Stomach (tissue), 4 donors: ENCODE measurements around the gene ABCC10.

Experiments
- EP300 ChIP-seq: sonication (generic); formaldehyde crosslinking; IDR thresholded peaks from one replicate; pipeline ENCODE4 v1.6.1; 2017; ENCODE audit warnings: antibody characterized with exemption
- TF ChIP-seq, protein P1 (sequence below), 7 experiments: fragments of 450-650 bp in 4 of 7; fragments of 200-600 bp in 3 of 7; sonication (generic) in 3 of 7; IDR thresholded peaks; one replicate each; pipeline ENCODE4 v1.5.1; 2016 to 2019; ENCODE audit warnings: antibody characterized with exemption in 7 of 7, control low read depth in 2 of 7, mild to moderate bottlenecking in 1 of 7

DNA sequence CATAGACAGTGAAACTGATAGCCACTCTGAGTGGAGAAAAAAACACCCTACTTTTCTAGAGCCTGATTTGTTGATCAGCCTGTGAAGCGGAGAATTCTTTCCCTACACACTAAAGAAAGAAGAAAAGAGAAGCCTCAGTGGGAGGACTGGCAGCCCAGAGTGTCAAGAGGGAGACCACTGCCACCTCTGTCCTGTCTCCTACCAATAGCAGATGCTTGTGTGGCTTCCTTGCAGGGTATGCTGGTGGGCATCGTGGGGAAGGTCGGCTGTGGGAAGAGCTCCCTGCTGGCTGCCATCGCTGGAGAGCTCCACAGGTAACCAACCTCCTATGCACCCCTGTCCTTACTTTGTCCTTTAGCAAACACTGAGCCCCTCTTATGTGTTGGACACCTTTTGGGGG, 10.4 kb downstream of the ABCC10 start:
- TF ChIP-seq, protein P1, sequence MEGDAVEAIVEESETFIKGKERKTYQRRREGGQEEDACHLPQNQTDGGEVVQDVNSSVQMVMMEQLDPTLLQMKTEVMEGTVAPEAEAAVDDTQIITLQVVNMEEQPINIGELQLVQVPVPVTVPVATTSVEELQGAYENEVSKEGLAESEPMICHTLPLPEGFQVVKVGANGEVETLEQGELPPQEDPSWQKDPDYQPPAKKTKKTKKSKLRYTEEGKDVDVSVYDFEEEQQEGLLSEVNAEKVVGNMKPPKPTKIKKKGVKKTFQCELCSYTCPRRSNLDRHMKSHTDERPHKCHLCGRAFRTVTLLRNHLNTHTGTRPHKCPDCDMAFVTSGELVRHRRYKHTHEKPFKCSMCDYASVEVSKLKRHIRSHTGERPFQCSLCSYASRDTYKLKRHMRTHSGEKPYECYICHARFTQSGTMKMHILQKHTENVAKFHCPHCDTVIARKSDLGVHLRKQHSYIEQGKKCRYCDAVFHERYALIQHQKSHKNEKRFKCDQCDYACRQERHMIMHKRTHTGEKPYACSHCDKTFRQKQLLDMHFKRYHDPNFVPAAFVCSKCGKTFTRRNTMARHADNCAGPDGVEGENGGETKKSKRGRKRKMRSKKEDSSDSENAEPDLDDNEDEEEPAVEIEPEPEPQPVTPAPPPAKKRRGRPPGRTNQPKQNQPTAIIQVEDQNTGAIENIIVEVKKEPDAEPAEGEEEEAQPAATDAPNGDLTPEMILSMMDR (IDR thresholded peaks at IDR 0.05): no peak
- TF ChIP-seq EP300: no peak
